GM03348 (cell line): ENCODE results near the gene FGFBP2.
"Not testable (repeated sequence)": the region's sequence is repeated elsewhere in the genome, so short reads cannot be mapped to it uniquely, and the experiment has no call there.

Experiments
- DNase-seq: peaks from one replicate; pipeline ENCODE4 v3.0.0; 2012; ENCODE audit warnings: low spot score

Gene FGFBP2

DNA sequence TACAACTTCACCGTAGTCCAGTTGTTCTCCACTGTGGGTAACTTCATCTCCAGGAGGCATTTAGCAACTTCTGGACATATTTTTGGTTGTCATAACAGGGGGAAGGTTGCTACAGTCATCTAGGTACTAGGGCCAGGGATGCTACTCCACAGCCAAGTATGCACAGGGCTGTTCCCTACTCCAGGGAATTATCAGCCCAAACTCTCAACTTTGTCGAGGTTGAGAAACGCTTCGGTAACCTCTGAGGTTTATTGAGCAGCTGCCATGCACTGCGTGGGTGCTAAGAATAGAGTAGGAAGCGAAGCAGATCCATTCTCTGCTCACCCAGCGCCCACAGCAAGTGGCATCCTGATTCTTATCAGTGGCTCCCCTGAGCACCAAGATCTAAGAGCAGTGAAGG is 32.7 kb downstream of the FGFBP2 start:
- DNase-seq: no peak

DNA sequence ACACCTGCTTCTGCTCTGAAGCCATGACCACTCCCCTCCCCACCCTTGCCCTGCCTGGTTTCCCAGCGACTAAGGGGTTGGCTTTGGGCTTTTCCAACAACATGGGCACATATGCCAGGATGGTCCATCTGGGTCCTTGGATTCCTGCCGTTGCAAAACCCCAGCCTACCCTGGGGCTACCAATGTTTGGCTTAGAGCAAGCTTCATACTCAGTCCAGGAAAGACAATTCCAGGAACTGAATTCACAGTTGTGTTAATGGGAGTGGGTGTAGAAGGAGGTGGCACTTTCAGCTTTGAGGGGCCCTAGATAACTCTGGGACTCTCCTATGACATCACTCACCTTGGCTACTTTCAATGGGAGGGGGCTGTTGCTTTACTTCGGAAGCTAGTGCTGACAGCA is 33.4 kb downstream of the FGFBP2 start:
- no peak for DNase-seq

- no peak for DNase-seq
Measured at GRCh38 chr4:15928883-15929282, 34.1 kb downstream of the FGFBP2 start.

DNA sequence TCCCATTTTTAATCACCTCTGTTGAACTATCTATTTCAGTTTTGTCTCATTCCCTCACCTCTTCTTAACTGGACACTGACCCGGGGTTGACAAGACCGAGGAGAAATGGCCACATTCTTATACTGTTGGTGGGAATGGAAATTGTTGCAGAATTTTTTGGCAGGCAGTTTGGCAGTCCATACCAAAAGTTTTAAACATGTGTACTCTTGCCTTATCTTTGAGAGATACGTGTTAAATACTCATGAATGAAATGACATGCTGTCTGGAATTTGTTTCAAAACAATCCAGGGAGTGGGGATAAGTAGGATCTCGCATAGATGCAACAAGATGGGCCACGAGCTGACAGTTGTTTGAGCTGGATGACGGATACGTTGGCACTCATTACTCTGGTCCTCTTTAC is 36.5 kb downstream of the FGFBP2 start:
- no peak for DNase-seq

DNA sequence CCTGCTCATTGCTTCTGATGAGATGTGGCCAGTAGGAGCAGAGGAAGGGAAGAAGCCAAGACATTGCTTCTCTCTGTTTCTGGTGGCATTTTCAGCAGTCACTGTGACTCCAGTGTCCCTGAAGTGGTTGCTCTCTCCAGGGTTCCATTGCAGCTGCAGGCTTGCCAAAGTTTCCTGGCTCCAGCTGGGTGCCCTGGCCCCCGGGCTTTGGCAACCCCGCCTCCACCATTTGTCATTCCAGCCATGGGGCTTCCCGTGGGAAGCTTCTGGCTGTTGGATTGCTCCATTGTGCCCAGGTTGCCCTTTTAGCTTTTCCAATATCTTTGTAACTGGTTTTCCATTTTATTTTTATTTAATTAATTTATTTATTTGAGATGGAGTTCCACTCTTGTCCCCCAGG is 37.1 kb downstream of the FGFBP2 start:
- no peak for DNase-seq

GRCh38 chr4:15921592-15921932 is 41.4 kb downstream of the FGFBP2 start:
- DNase-seq: no peak

- DNase-seq: peak; percentile 84
Measured at GRCh38 chr4:15920723-15921591, 42.0 kb downstream of the FGFBP2 start.

- no peak for DNase-seq
Measured at GRCh38 chr4:15918484-15919129, 44.4 kb downstream of the FGFBP2 start.

DNA sequence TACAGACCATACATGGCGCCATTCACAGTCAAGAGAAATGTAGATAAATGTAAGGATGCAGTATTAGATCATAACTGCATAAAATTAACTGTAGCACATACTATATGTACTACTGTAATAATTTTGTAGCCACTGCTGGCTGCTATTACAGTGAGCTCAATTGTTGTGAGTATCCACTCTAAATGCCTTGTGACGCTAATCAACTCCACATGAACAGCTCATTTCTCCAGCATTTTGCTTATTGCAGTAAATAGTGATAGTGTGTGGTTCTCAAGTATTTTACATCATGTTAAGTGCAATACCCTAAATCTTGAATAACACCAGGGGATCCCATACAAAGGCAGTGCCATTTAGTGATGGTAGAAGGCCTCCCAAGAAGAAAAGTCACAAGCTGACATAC is 45.7 kb downstream of the FGFBP2 start:
- peak; percentile 27 for DNase-seq

GRCh38 chr4:15916358-15916757 is 46.6 kb downstream of the FGFBP2 start:
- not testable (repeated sequence) for DNase-seq

GRCh38 chr4:15914736-15915135 is 48.2 kb downstream of the FGFBP2 start:
- no peak for DNase-seq

GRCh38 chr4:15914291-15914690 is 48.7 kb downstream of the FGFBP2 start:
- no peak for DNase-seq

- peak; percentile 77 for DNase-seq
Measured at GRCh38 chr4:15913631-15913970, 49.4 kb downstream of the FGFBP2 start.

DNA sequence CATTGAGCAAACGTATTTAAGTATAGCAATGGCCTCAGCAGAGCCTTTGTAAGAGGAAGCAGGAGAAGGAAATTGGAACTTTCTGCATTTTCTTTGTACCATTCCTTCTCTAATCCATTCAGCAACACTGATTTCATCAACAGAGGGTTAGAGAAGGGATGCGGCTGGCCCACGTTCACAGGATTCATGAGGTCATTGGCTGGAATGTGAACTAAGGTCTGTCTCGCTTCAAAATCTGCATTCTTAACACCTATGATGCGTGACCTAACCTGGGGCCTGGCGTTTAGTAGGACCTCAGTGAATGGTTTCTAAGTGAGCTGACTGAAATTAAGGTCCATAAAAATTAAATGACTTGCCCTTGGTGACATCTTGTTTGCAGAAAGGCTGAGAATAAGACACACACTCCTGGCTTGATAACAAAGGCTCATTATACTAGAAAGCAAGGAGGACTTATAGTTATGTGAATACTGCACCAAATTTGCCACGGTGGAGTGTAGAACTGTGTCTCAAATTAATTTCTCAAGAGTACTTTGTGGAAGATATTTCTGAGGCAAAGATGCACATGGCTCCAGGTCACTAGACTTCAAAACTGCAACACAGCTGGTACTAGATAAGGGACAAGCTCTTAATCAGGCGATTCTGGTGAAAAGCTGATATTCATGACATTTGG is 49.9 kb downstream of the FGFBP2 start:
- DNase-seq: no peak

GRCh38 chr4:15912236-15912635 is 50.7 kb downstream of the FGFBP2 start:
- no peak for DNase-seq
